Stimulated activated CD8-positive, alpha-beta memory T cell treated with anti-CD3 and anti-CD28 coated beads, Interleukin-7, amount 100 ng/mL, for 1 hour (primary cell): ENCODE results near the gene NTN4.
"Not testable (repeated sequence)": the region's sequence is repeated elsewhere in the genome, so short reads cannot be mapped to it uniquely, and the experiment has no call there.

Source experiments
- DNase-seq, 2 donors: peaks; one replicate each; pipeline ENCODE4 v3.0.0-alpha.2; 2020; ENCODE audit warnings: low read depth in 2 of 2

Gene NTN4

GRCh38 chr12:95790033-95790916 is at the start of gene NTN4:
TSS of gene NTN4 (minus strand) at chr12:95790764. CDS start at chr12:95790309, 455 bp downstream.
- no peak for DNase-seq

GRCh38 chr12:95838125-95838524 is 47.6 kb upstream of the NTN4 start:
- no peak for DNase-seq

- no peak for DNase-seq
These were observed 46.9 kb upstream of the NTN4 start for GRCh38 chr12:95837240-95838038.

GRCh38 chr12:95836630-95837239 is 46.2 kb upstream of the NTN4 start:
- DNase-seq = no peak

GRCh38 chr12:95836185-95836609 is 45.6 kb upstream of the NTN4 start:
- no peak for DNase-seq

GRCh38 chr12:95834572-95834971 is 44.0 kb upstream of the NTN4 start:
- DNase-seq = no peak

- no peak for DNase-seq
These were observed 39.9 kb upstream of the NTN4 start for GRCh38 chr12:95830335-95831089.

GRCh38 chr12:95829395-95829794 is 38.8 kb upstream of the NTN4 start:
- no peak for DNase-seq

- no peak for DNase-seq
These were observed 29.6 kb upstream of the NTN4 start for GRCh38 chr12:95820096-95820703.

- no peak for DNase-seq
These were observed 25.2 kb upstream of the NTN4 start for GRCh38 chr12:95815632-95816212.

GRCh38 chr12:95812155-95812554 is 21.6 kb upstream of the NTN4 start:
- not testable (repeated sequence) for DNase-seq

- no peak for DNase-seq
These were observed 19.8 kb upstream of the NTN4 start for GRCh38 chr12:95810411-95810810.

GRCh38 chr12:95809000-95809680 is 18.6 kb upstream of the NTN4 start:
- DNase-seq = no peak

GRCh38 chr12:95808146-95808545 is 17.6 kb upstream of the NTN4 start:
- DNase-seq = no peak

- no peak for DNase-seq
These were observed 15.5 kb upstream of the NTN4 start for GRCh38 chr12:95805864-95806671.

- DNase-seq = no peak
These were observed 13.7 kb upstream of the NTN4 start for GRCh38 chr12:95804291-95804690.

GRCh38 chr12:95803817-95804216 is 13.3 kb upstream of the NTN4 start:
- DNase-seq = no peak

- DNase-seq = no peak
These were observed 12.1 kb upstream of the NTN4 start for GRCh38 chr12:95802482-95803270.

- no peak for DNase-seq
These were observed 6.4 kb upstream of the NTN4 start for GRCh38 chr12:95796982-95797289.
